Gastrocnemius medialis (tissue), 4 donors: ENCODE data around the gene GPR37.

Source experiments
- CTCF ChIP-seq, 5 experiments: fragments of 450-650 bp in 3 of 5; fragments of 200-600 bp in 2 of 5; sonication (generic) in 2 of 5; IDR thresholded peaks in 4 of 5; conservative IDR thresholded peaks in 1 of 5; 1 replicate in 4 of 5; 2 replicates in 1 of 5; pipeline ENCODE4 v1.5.1; 2016 to 2019; ENCODE audit warnings: antibody characterized with exemption in 5 of 5, mild to moderate bottlenecking in 3 of 5, moderate library complexity in 3 of 5
- POLR2A ChIP-seq, 2 donors: fragments of 450-650 bp; IDR thresholded peaks; one replicate each; pipeline ENCODE4 v1.6.1; 2017; ENCODE audit warnings: antibody characterized with exemption in 2 of 2, mild to moderate bottlenecking in 2 of 2, moderate library complexity in 2 of 2

- no peak for TF ChIP-seq POLR2A (IDR thresholded peaks at IDR 0.05)
- no peak for TF ChIP-seq CTCF (IDR thresholded peaks at IDR 0.05 in 4 of 5, conservative IDR thresholded peaks at IDR 0.05 in 1 of 5)
Observed at GRCh38 chr7:124737760-124738300, 27.8 kb downstream of the GPR37 start.
